Fibroblast of skin of right quadriceps (primary cell): Measurements from ENCODE around the gene MCM8.

Source experiments
- DNase-seq: peaks from one replicate; pipeline ENCODE4 v3.0.0-alpha.2; 2013

Gene MCM8

GRCh38 chr20:6045566-6045965 is 95.1 kb downstream of the MCM8 start:
- DNase-seq = no peak

GRCh38 chr20:6046432-6046831 is 96.0 kb downstream of the MCM8 start:
- no peak for DNase-seq

- no peak for DNase-seq
Measured at GRCh38 chr20:6048391-6048790, 97.9 kb downstream of the MCM8 start.
